ENCODE data around the gene WAC. TPM values are rescaled to one million over a fixed set of nuclear protein-coding genes. Genes with fewer than 3 reads are reported as not detected.
"Not testable (repeated sequence)": the region's sequence is repeated elsewhere in the genome, so short reads cannot be mapped to it uniquely, and the experiment has no call there.

WAC gene
- total and polyA plus RNA-seq, 8 donors = 22.8 to 182 (median 92.5) TPM

DNA sequence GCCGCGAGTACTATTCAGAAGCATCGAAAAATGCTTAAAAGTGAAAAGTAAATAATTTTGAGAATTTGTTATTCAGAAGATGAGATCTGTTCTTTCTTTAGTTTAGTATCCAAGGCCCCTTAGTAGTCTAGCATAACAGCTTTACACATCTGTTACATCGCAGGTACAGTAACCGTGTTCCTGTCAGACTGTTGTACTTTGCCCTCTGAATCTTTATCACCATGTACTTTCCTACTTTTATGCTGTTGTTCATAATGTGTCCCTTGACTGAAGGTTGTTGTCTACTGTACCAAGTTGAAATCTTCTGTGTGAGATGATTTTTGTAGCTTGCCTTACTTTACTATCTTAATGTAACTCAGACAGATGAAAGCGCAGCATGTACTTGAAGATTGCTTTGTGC lies 38.3 kb downstream of the WAC start:
- 72 to 88% (median 81%) methylated on average over 6 of the region's 6 CpGs for WGBS, 5 donors
- intact Hi-C loops (cut with DNase I; ENCODE audit: low total_unique reads) = no loop called here

GRCh38 chr10:28574214-28574613 lies 41.3 kb downstream of the WAC start:
- DNase-seq; H3K27ac ChIP-seq; intact Hi-C loops (cut with DNase I; ENCODE audit: low total_unique reads); H3K9me3 ChIP-seq; H3K4me3 ChIP-seq; H3K27me3 ChIP-seq: not testable (repeated sequence)
- Histone ChIP-seq H3K4me1 (peaks cover 29 to 100% (median 69%) of the 10 kb centered on the region in 4 donors), H3K36me3 (peaks cover 0 to 17% (median 14%) of the 10 kb centered on the region in 4 donors)
- WGBS, 5 donors = 90 to 96% (median 95%) methylated on average over 10 of the region's 10 CpGs

More for the DNA sequence above, 38.3 kb downstream of the WAC start:
- no peaks in the 10 kb centered on the region for H3K9me3 ChIP-seq
- peaks cover 45 to 99% (median 71%) of the 10 kb centered on the region in 4 donors for H3K4me1 ChIP-seq
- no peaks in the 10 kb centered on the region for H3K27me3 ChIP-seq
- no peak for DNase-seq
- H3K27ac ChIP-seq = no peak overlapping the region
- no peak overlapping the region for H3K4me3 ChIP-seq
- TF ChIP-seq POLR2A (IDR thresholded peaks at IDR 0.05) (no peak), POLR2AphosphoS5 (IDR thresholded peaks at IDR 0.05) (no peak), EP300 (IDR thresholded peaks at IDR 0.05) (no peak)
- TF ChIP-seq, protein P1, sequence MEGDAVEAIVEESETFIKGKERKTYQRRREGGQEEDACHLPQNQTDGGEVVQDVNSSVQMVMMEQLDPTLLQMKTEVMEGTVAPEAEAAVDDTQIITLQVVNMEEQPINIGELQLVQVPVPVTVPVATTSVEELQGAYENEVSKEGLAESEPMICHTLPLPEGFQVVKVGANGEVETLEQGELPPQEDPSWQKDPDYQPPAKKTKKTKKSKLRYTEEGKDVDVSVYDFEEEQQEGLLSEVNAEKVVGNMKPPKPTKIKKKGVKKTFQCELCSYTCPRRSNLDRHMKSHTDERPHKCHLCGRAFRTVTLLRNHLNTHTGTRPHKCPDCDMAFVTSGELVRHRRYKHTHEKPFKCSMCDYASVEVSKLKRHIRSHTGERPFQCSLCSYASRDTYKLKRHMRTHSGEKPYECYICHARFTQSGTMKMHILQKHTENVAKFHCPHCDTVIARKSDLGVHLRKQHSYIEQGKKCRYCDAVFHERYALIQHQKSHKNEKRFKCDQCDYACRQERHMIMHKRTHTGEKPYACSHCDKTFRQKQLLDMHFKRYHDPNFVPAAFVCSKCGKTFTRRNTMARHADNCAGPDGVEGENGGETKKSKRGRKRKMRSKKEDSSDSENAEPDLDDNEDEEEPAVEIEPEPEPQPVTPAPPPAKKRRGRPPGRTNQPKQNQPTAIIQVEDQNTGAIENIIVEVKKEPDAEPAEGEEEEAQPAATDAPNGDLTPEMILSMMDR (IDR thresholded peaks at IDR 0.05) = no peak
- peaks cover 0 to 22% (median 16%) of the 10 kb centered on the region in 4 donors for H3K36me3 ChIP-seq

DNA sequence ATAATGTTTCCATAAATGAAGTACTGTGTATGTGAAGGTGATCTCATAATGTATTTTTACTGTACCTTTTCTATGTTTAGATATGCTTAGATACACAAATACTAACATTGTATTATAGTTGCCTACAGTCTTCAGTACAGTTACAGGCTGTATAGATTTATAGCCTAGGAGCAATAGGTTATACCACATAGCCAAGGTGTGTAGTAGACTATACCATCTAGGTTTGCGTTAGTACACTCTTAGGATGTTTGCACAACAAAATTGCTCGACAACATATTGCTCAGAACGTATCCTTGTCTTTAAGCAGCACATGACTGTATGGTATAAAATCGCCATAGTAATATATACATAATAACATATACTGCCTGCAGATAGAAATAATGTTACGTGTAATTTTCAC lies 42.9 kb downstream of the WAC start:
- H3K4me1 ChIP-seq = peaks cover 24 to 100% (median 61%) of the 10 kb centered on the region in 4 donors
- no peak for TF ChIP-seq EP300 (IDR thresholded peaks at IDR 0.05)
- TF ChIP-seq POLR2A (IDR thresholded peaks at IDR 0.05) = no peak
- TF ChIP-seq, protein P1 (IDR thresholded peaks at IDR 0.05) = no peak
- no peak for TF ChIP-seq POLR2AphosphoS5 (IDR thresholded peaks at IDR 0.05)
- 42 to 64% (median 58%) methylated on average over 5 of the region's 5 CpGs for WGBS, 5 donors

GRCh38 chr10:28577506-28577905 lies 44.6 kb downstream of the WAC start:
- H3K36me3 ChIP-seq = peaks cover 0 to 10% (median 7%) of the 10 kb centered on the region in 4 donors
- H3K9me3 ChIP-seq = no peaks in the 10 kb centered on the region
- no peaks in the 10 kb centered on the region for H3K27me3 ChIP-seq
- no peak for TF ChIP-seq POLR2A (IDR thresholded peaks at IDR 0.05)
- TF ChIP-seq EP300 (IDR thresholded peaks at IDR 0.05) = no peak
- TF ChIP-seq, protein P1 (IDR thresholded peaks at IDR 0.05) = no peak
- no peak for TF ChIP-seq POLR2AphosphoS5 (IDR thresholded peaks at IDR 0.05)
- no peak overlapping the region for H3K4me3 ChIP-seq
- no peak for DNase-seq
- no peak overlapping the region for H3K27ac ChIP-seq
- peaks cover 20 to 98% (median 59%) of the 10 kb centered on the region in 4 donors for H3K4me1 ChIP-seq
- intact Hi-C loops (cut with DNase I; ENCODE audit: low total_unique reads) = no loop called here
- WGBS, 5 donors = 80 to 86% (median 82%) methylated on average over 4 of the region's 4 CpGs

More for the DNA sequence above, 42.9 kb downstream of the WAC start:
- H3K27ac ChIP-seq = no peak overlapping the region
- H3K9me3 ChIP-seq = no peaks in the 10 kb centered on the region
- intact Hi-C loops (cut with DNase I; ENCODE audit: low total_unique reads) = no loop called here
- DNase-seq = no peak
- no peaks in the 10 kb centered on the region for H3K27me3 ChIP-seq
- peaks cover 0 to 17% (median 14%) of the 10 kb centered on the region in 4 donors for H3K36me3 ChIP-seq
- no peak overlapping the region for H3K4me3 ChIP-seq

GRCh38 chr10:28578454-28578853 lies 45.5 kb downstream of the WAC start:
- H3K27me3 ChIP-seq = no peaks in the 10 kb centered on the region
- intact Hi-C loops (cut with DNase I; ENCODE audit: low total_unique reads) = no loop called here
- H3K27ac ChIP-seq = no peak overlapping the region
- no peak overlapping the region for H3K4me3 ChIP-seq
- no peaks in the 10 kb centered on the region for H3K9me3 ChIP-seq
- no peak for DNase-seq
- peaks cover 20 to 98% (median 55%) of the 10 kb centered on the region in 4 donors for H3K4me1 ChIP-seq
- no peak for TF ChIP-seq EP300 (IDR thresholded peaks at IDR 0.05)
- no peak for TF ChIP-seq POLR2AphosphoS5 (IDR thresholded peaks at IDR 0.05)
- TF ChIP-seq POLR2A (IDR thresholded peaks at IDR 0.05) = no peak
- TF ChIP-seq, protein P1 (IDR thresholded peaks at IDR 0.05) = no peak
- peaks cover 0 to 12% (median 8%) of the 10 kb centered on the region in 4 donors for H3K36me3 ChIP-seq
- 90 to 96% (median 94%) methylated on average over 2 of the region's 2 CpGs for WGBS, 5 donors

All from stomach (tissue), 9 donors.